GM12874 (cell line): ENCODE measurements around the gene AFP.

Experiments
- CTCF ChIP-seq: IDR thresholded peaks from 2 replicates; pipeline ENCODE4 v1.5.1; 2011; ENCODE audit warnings: low read depth, mild to moderate bottlenecking, control low read depth, low read length, moderate library complexity; ENCODE audit not compliant: insufficient read depth

AFP gene

GRCh38 chr4:73435984-73436383 is at the start of gene AFP:
TSS of gene AFP (plus strand) at chr4:73436221. CDS start at chr4:73436263, 42 bp downstream.
- no peak for TF ChIP-seq CTCF

- no peak for TF ChIP-seq CTCF
Observed at GRCh38 chr4:73387552-73387951, 48.5 kb upstream of the AFP start.

GRCh38 chr4:73388887-73389286 is 47.1 kb upstream of the AFP start:
- no peak for TF ChIP-seq CTCF

- TF ChIP-seq CTCF = no peak
Observed at GRCh38 chr4:73391774-73392173, 44.2 kb upstream of the AFP start.

- no peak for TF ChIP-seq CTCF
Observed at GRCh38 chr4:73392936-73393335, 43.1 kb upstream of the AFP start.

- TF ChIP-seq CTCF = no peak
Observed at GRCh38 chr4:73396304-73396703, 39.7 kb upstream of the AFP start.

GRCh38 chr4:73396993-73397972 is 38.7 kb upstream of the AFP start:
- TF ChIP-seq CTCF = no peak
